Measurements from ENCODE around the gene TDRD10.

TDRD10 gene

GRCh38 chr1:154575951-154576566 is 74.0 kb downstream of the TDRD10 start:
- FAIRE-seq (no peak), DNase-seq (ENCODE audit: insufficient read length) (no peak)
- TF ChIP-seq POLR2A (IDR thresholded peaks at IDR 0.05; ENCODE audit: low read depth, low read length) (no peak), TAF1 (IDR thresholded peaks at IDR 0.05; ENCODE audit: borderline replicate concordance, low read depth, low read length) (no peak), POLR2AphosphoS5 (IDR thresholded peaks at IDR 0.05; ENCODE audit: low read depth, low read length) (no peak; the same call in 1 of the 2 replicates)

GRCh38 chr1:154577346-154578057 is 75.5 kb downstream of the TDRD10 start:
- FAIRE-seq, result no peak

GRCh38 chr1:154578058-154578418 is 76.0 kb downstream of the TDRD10 start:
- TF ChIP-seq POLR2AphosphoS5 (IDR thresholded peaks at IDR 0.05; ENCODE audit: low read depth, low read length), result no peak
- no peak for TF ChIP-seq TAF1 (IDR thresholded peaks at IDR 0.05; ENCODE audit: borderline replicate concordance, low read depth, low read length)
- TF ChIP-seq POLR2A (IDR thresholded peaks at IDR 0.05; ENCODE audit: low read depth, low read length), result no peak
- DNase-seq (ENCODE audit: insufficient read length), result no peak
- no peak for FAIRE-seq

More at GRCh38 chr1:154577346-154578057, 75.5 kb downstream of the TDRD10 start:
- TF ChIP-seq POLR2A (IDR thresholded peaks at IDR 0.05; ENCODE audit: low read depth, low read length) (peak; percentile 22; the same call in 1 of the 2 replicates), TAF1 (IDR thresholded peaks at IDR 0.05; ENCODE audit: borderline replicate concordance, low read depth, low read length) (no peak), POLR2AphosphoS5 (IDR thresholded peaks at IDR 0.05; ENCODE audit: low read depth, low read length) (peak; percentile 51)
- no peak for DNase-seq (ENCODE audit: insufficient read length)

- FAIRE-seq (no peak), DNase-seq (ENCODE audit: insufficient read length) (no peak)
- TF ChIP-seq TAF1 (IDR thresholded peaks at IDR 0.05; ENCODE audit: borderline replicate concordance, low read depth, low read length) (no peak), POLR2AphosphoS5 (IDR thresholded peaks at IDR 0.05; ENCODE audit: low read depth, low read length) (no peak), POLR2A (IDR thresholded peaks at IDR 0.05; ENCODE audit: low read depth, low read length) (no peak; the same call in 1 of the 2 replicates)
Measured at GRCh38 chr1:154579374-154579773, 77.4 kb downstream of the TDRD10 start.

- TF ChIP-seq POLR2AphosphoS5 (IDR thresholded peaks at IDR 0.05; ENCODE audit: low read depth, low read length), result no peak
- FAIRE-seq (no peak), DNase-seq (ENCODE audit: insufficient read length) (no peak)
Measured at GRCh38 chr1:154581766-154582165, 79.7 kb downstream of the TDRD10 start.

- no peak for FAIRE-seq
- TF ChIP-seq TAF1 (IDR thresholded peaks at IDR 0.05; ENCODE audit: borderline replicate concordance, low read depth, low read length) (no peak), POLR2A (IDR thresholded peaks at IDR 0.05; ENCODE audit: low read depth, low read length) (no peak), POLR2AphosphoS5 (IDR thresholded peaks at IDR 0.05; ENCODE audit: low read depth, low read length) (no peak)
- no peak for DNase-seq (ENCODE audit: insufficient read length)
Measured at GRCh38 chr1:154582885-154583284, 80.9 kb downstream of the TDRD10 start.

- FAIRE-seq, result no peak
- no peak for DNase-seq (ENCODE audit: insufficient read length)
- TF ChIP-seq POLR2AphosphoS5 (IDR thresholded peaks at IDR 0.05; ENCODE audit: low read depth, low read length) (no peak), POLR2A (IDR thresholded peaks at IDR 0.05; ENCODE audit: low read depth, low read length) (no peak), TAF1 (IDR thresholded peaks at IDR 0.05; ENCODE audit: borderline replicate concordance, low read depth, low read length) (no peak)
Measured at GRCh38 chr1:154583773-154584172, 81.8 kb downstream of the TDRD10 start.

GRCh38 chr1:154584267-154584994 is 82.4 kb downstream of the TDRD10 start:
- no peak for DNase-seq (ENCODE audit: insufficient read length)
- FAIRE-seq, result peak; percentile 21
- TF ChIP-seq POLR2A (IDR thresholded peaks at IDR 0.05; ENCODE audit: low read depth, low read length) (no peak), TAF1 (IDR thresholded peaks at IDR 0.05; ENCODE audit: borderline replicate concordance, low read depth, low read length) (no peak), POLR2AphosphoS5 (IDR thresholded peaks at IDR 0.05; ENCODE audit: low read depth, low read length) (no peak)

GRCh38 chr1:154586231-154586630 is 84.2 kb downstream of the TDRD10 start:
- FAIRE-seq (no peak), DNase-seq (ENCODE audit: insufficient read length) (no peak)
- TF ChIP-seq POLR2AphosphoS5 (IDR thresholded peaks at IDR 0.05; ENCODE audit: low read depth, low read length), result no peak; the same call in 1 of the 2 replicates
- TF ChIP-seq POLR2A (IDR thresholded peaks at IDR 0.05; ENCODE audit: low read depth, low read length), result no peak
- TF ChIP-seq TAF1 (IDR thresholded peaks at IDR 0.05; ENCODE audit: borderline replicate concordance, low read depth, low read length), result no peak

- DNase-seq (ENCODE audit: insufficient read length) (no peak), FAIRE-seq (no peak)
- TF ChIP-seq TAF1 (IDR thresholded peaks at IDR 0.05; ENCODE audit: borderline replicate concordance, low read depth, low read length), result no peak
- no peak for TF ChIP-seq POLR2A (IDR thresholded peaks at IDR 0.05; ENCODE audit: low read depth, low read length)
- TF ChIP-seq POLR2AphosphoS5 (IDR thresholded peaks at IDR 0.05; ENCODE audit: low read depth, low read length), result no peak
Measured at GRCh38 chr1:154586641-154587040, 84.6 kb downstream of the TDRD10 start.

GRCh38 chr1:154589780-154590179 is 87.8 kb downstream of the TDRD10 start:
- no peak for TF ChIP-seq POLR2AphosphoS5 (IDR thresholded peaks at IDR 0.05; ENCODE audit: low read depth, low read length)
- DNase-seq (ENCODE audit: insufficient read length) (no peak), FAIRE-seq (no peak)

- DNase-seq (ENCODE audit: insufficient read length) (no peak), FAIRE-seq (no peak)
- no peak for TF ChIP-seq POLR2AphosphoS5 (IDR thresholded peaks at IDR 0.05; ENCODE audit: low read depth, low read length)
- no peak for TF ChIP-seq TAF1 (IDR thresholded peaks at IDR 0.05; ENCODE audit: borderline replicate concordance, low read depth, low read length)
- no peak for TF ChIP-seq POLR2A (IDR thresholded peaks at IDR 0.05; ENCODE audit: low read depth, low read length)
Measured at GRCh38 chr1:154590756-154591155, 88.7 kb downstream of the TDRD10 start.
